Tongue (tissue), 2 donors: ENCODE measurements around the gene NAALADL2. TPM values are rescaled to one million over a fixed set of nuclear protein-coding genes. Genes with fewer than 3 reads are reported as not detected.
"Not testable (repeated sequence)": the region's sequence is repeated elsewhere in the genome, so short reads cannot be mapped to it uniquely, and the experiment has no call there.

Experiments
- DNase-seq: peaks from one replicate; pipeline ENCODE4 v3.0.0-alpha.2; 2015
- total RNA-seq: library from RNA; depleted of rRNA; stranded (reverse); fragments of >200 nt; gene quantifications from one replicate; pipeline ENCODE4 v1.2.3, GENCODE V29; 2014

Gene NAALADL2
- total RNA-seq, 1 donor from 2014 or later, result 76.0 TPM

DNA sequence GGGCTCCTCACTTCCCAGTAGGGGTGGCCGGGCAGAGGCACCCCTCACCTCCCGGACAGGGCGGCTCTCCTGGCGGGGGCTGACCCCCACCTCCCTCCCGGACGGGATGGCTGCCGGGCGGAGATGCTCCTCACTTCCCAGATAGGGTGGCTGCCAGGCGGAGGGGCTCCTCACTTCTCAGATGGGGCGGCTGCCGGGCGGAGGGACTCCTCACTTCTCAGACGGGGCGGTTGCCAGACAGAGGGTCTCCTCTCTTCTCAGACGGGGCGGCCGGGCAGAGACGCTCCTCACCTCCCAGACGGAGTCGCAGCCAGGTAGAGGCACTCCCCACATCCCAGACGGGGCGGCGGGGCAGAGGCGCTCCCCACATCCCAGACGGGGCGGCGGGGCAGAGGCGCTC is 273.6 kb downstream of the NAALADL2 start:
- not testable (repeated sequence) for DNase-seq

DNA sequence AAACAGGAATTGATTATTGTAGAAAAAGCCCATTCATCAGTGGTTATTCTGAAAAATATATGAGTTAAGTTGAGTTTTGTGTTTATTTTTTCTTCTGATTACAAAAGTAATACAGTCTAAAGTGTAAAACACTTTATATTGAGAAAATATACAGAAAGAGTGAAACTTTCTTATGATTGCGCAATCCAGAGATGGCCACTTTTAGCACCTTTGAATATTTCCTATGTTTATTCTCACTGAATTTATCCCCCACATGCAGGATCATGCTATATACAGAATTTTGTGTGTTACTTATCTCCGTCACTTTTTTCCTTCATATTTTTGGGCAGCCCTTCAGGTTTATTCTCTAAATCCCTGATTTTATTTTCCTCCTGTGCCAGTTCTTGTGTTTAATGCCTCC is 285.2 kb downstream of the NAALADL2 start:
- no peak for DNase-seq

DNA sequence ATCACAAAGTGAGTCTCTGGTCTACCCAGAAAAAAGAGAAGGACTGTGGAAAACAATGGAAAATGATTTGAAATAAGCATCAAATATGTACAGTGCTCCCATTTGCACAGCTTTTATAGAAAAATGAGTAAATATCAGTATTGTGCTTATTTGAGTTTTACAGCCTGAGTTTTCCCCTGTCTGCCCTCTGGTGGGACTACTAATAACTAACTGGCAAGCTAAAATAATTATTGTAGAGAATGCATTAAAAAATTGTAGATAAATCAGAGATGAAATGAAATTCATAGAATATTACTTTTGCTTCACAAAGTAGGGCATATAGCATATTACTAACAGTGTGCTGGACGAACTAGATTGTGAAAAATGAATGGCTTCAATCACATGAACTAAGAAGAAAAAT is 287.1 kb downstream of the NAALADL2 start:
- DNase-seq, result peak; percentile 23

DNA sequence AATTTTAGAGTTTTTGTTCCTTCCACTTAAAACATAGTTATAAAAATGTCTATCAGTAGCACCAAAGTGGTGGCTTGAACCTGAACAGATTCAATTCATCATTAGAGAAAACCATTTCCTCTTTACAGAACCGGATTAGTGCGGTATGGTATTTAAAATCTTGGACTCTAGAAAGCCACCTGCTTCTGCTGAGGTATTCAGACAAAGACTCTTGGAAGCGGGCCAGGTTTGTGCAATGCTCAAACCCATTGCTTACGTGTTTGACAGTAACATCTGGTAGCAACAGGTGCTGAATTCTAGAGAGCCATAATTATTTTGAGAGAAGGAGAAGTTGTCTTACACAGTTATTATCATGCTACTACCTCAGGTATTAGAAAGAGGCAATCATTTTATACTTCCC is 290.5 kb downstream of the NAALADL2 start:
- DNase-seq, result peak; percentile 92

DNA sequence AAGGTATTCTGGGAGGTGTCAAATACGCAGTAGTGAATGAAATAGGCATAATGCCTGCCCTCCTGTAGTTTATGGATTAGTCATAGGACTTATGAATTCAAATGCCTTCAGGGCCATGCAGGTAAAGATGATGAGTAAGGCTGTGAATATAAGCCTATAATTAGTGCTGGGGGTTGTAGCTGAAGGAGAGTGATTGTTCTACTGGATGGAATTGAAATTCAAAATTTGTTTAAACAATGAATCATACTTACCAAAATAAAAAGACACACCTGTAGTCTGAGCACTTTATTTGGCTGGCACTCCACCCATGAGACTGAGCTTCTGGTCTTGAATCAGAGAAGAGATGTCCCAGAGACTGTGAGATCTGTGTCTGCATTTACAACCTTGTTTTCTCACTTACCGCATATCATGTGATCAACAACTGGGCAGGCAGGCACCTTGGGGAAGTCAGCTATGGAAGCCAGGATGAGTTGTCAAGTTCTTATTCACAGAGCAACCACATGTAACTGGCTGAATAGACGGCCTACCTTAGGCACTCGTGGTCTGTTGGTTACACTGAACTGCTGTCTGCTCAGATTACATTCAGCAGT is 291.8 kb downstream of the NAALADL2 start:
- peak; percentile 2 for DNase-seq

DNA sequence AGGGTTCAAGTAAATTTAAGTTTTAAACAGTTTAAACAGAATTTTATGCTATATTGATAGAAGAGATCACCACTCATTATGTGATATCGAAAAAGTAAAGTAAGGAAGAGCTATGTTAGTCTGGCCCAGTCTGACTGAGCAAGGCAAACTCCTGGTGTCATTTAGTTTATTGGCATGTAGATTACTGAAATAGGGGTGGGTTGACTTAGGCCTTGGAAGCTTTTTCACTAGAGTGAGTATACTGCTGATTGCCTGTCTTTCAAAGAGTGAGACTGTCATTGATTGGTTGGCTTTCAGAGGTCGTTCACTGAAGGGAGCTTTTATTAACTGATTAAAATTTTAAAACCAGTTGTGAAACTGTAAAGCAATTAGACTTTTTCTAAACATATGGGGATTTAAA is 294.5 kb downstream of the NAALADL2 start:
- no peak for DNase-seq

DNA sequence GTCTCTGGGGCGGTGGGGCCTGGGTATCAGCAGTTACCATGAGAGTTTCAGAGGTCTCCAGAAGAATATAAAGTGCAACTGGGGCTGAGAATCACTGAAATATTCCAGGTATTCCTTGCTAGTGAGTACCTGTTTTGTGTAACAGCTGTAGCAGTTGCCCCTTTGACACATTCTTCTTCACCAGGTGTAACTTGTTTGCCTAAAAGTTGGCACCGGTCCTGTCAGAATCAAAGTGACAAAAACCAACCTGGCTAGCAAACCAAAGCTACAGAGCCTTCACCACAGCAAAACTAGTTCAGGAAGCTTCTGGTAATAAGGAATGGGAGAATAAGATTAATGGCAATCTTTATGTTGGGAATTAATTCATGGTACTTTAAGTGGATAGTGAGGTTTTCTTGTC is 296.0 kb downstream of the NAALADL2 start:
- DNase-seq, result no peak

DNA sequence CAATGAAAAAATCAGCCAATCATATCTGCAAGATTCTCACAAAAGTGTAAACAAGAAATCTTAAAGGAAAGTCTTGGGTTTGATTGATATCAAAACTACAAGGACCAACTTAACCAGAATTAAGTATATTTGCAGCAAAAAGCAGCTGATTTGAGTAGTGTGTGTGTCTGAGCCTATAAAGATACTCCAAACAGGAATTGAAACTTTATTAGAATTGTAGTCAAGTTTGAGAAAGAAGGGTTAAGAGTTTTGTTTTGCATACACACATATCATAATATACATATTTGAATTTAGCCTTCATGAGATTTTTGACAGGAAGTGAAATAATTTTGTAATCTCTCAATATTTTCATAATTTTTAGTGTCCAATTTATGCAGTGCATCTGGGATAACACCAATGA is 300.1 kb downstream of the NAALADL2 start:
- DNase-seq, result no peak

DNA sequence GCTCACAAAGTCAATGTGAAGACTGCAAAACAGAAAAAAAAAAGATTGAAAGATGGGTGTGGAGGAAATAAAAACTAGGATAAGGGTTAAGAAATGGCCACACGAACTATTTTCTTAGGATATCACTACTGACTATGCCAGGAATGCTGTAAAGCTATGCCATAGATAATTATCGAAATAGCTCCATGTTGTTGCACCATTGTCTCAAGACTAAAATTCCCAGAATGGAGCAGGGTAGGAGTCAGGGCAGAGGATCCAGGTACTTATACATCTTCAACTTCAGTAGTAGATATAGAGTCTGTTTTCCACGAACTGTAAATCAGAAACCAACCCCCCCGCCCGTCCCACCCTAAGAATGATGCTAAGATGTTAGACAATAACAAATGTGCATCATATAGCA is 302.2 kb downstream of the NAALADL2 start:
- no peak for DNase-seq

DNA sequence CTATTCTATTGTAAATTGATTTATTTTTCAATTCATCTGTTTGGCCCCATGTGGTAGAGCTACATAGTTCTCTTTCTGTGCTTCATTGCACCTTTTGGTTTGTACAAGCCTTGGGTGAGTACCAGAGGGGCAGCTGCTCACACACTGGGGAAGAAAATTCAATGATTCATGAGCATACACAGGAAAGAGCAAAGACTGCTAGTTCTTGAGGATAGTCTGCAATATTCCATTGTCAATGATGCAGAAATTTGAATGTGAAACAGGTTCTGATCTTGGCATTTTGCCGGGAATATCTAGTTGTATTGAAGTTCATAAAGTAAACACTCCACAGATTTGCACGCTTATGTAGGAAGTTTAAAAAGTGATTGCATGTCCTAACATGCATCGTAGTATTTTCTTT is 304.6 kb downstream of the NAALADL2 start:
- peak; percentile 35 for DNase-seq

DNA sequence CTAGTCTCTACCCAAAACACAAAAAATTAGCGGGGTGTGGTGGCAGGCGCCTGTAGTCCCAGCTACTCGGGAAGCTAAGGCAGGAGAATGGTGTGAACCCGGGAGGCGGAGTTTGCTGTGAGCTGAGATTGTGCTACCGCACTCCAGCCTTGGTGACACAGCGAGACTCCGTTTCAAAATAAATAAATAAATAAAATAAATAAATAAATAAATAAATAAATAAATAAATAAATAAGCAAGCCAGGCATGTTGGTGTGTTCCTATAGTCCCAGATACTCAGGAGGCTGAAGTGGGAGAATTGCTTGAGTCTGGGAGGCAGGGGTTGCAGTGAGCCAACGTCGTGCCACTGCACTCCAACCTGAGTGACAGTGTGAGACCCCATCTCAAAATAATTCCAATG is 314.0 kb downstream of the NAALADL2 start:
- not testable (repeated sequence) for DNase-seq

DNA sequence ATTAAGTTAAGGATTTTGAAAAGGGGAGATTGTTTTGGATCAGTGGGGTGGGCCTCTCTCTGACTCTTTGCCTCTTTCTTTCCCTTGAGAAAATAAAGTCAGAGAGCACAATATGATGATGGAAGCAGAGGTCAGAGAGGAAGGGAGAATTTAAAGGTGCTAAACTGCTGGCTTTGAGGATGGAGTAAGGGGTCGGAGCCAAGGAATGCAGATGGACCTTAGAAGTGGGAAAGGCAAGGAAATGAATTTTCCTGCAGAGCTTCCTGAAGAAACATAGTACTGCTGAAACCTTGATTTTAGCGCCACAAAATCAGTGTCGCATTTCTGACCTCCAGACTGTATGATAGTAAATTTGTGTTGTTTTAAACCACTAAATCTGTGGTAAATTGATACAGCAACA is 317.4 kb downstream of the NAALADL2 start:
- DNase-seq, result no peak

DNA sequence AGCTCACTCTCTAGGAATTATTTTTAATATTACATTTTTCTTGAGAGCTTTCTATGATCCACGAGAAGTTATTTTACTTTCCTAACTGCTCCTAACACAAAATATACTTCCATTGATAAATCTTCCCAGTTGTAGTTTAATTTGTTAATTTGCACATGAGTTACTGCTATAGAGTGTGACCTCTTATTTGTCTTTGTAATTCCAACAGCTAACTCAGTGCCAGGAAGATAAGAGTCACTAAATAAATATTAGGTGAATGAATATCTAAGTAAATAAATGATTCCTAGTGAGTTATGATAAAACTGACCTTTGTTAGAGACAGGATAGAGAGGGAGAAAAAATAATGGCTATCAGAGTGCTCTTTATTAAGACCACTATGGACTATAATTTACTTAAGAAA is 319.9 kb downstream of the NAALADL2 start:
- no peak for DNase-seq

DNA sequence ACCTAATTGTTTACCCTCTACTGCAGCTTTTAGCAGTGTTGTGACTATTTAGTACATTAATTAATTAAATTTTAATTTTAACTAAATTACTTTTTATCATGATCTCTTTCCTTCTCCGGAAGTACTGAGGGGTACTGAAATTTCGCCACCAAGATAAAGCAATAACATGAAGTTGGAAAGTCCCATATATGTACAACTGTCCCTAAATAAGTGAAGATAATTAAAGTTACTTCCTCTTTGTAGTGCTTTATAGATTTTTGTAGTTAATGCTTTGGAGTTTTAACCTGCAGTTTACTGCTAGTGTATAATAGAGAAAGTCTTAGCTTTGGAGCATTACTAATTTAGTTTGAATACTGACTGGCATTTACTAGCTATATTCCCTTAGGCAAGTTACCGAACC is 325.3 kb downstream of the NAALADL2 start:
- DNase-seq, result no peak

DNA sequence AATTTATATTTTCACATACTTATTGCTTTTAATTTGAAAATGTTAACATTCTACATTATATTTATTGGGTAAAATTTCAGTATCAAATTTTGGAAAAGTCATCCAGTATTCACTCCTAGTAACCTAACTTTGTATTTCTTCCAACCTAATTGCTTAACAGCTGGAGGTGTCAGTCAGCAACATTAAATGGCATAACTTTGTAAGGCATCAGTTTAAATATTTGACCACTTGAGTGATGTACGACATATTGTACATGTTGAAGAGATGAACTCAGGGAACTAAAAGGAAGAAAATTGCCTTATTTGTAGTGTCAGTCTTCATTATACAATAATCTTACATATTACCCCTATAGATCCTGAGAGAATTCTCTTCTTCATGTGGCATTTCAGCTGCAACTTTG is 326.8 kb downstream of the NAALADL2 start:
- DNase-seq, result no peak

DNA sequence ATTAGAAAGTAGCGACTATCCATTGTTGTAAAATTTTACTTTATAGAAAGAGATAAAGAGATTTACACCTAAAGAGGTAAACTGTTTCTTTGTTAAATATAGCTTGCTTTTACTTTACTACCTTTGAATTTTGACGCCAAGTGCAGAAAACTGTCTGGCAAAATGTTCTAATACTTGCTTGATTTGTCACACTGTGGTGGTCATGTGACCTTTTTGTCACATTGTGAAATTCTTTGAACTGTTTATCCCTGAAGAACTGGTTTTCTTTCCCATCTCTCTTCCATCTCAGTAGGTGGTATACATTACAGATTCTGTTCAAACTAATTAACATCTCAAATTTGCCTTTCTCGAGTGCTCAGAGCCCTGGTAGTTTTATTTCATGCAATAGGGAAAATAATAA is 327.4 kb downstream of the NAALADL2 start:
- no peak for DNase-seq

DNA sequence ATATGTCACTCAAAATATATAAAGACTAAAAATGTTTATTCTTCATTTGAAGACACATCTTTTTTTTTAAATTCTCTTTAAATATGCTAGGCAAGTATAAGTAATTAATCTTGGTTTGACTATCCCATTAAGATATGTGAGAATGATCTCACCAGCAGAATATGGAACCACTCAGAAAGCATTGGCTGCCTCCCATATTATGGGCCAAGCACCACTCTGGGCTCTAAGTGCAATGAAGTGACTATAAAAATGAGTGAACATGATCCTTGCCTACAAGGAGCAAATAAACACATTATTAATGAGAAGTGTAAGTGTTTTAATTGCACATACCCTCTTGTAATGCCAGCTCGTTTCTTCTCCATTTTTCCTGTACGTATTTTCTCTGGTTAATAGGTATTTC is 328.5 kb downstream of the NAALADL2 start:
- no peak for DNase-seq

DNA sequence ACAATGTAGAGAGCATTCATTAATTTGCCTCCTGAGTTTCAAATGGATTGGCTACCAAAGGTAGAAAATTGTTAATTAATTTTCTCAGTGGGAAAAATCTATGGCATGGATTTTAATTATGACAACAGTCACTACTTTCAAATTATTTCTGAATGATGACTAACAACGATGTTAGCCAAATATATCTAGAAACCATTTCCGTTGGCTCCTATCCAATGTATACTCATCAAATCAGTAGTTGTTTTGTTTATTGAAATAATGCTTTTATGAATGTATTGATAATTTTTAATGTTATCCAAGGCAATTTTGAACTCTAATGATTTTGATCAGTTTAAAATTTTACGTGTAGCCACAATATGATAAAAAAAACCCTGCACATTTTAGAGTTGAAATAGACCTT is 333.4 kb downstream of the NAALADL2 start:
- no peak for DNase-seq

DNA sequence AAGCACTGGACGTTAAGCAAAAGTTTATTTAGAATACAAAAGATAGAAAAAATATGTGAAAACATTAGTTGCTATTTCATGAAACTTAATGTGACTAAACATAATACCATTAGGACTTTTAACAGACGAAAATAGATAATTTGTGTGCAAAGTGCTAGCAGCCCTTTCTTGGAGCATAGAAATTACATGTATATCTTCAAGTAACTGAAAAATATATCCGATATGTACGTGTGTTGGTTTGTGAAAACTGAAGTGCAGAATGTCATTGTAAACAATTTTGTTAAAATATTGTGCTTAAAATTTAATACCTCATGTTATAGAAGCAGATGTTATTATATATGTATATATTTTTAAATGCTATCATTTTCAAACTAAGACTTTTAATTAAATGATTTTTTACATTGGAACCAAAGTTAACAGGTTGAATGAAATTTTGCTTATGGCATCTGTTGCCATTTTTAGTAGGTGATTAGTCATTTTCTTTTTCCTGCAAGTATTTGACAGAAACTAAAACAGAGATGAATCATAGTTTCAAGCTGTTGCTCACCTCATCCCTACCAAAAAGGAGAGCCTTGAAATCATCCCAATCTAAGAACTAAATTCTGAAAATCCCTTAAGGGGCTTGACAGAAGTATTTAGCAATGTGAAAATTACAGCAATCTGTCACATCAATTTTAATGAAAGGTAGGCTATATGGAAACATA is 334.8 kb downstream of the NAALADL2 start:
- DNase-seq, result no peak

DNA sequence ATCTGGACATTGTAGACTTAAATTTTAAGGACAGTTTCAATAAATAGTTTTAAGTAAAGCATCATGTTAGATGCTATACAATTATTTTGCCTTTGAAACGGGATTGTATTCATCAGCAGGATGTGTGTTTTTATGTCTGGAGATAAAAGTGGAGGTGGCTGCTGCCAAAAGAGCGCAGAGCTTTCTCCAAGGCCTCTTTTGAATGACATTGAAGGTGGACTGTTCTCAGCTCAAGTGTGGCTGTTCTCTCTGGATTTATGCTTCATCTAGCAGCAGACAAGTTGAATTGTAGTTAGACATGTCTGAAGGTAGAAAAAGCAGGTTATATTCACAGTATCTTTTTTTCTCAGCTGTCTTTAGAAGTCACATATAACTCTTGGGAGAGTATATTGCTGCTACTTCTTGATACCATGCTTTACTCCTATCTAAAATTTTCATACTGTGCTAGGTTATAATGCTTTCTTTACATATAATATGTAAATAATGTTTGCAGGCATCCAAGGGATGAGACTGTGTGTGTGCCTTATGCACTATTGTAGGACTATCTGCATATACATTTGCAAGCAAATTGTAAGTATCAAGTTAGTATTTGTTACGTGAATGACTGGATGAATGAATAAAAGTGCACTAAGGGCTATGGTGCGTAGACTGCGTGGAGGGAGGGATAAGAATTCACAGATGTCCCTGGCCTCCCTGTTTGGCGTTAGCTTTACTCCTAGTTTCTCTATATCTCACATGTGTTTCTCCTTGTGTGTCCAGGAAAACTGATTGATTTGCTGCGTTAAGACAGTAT is 340.1 kb downstream of the NAALADL2 start:
- DNase-seq, result peak; percentile 28

DNA sequence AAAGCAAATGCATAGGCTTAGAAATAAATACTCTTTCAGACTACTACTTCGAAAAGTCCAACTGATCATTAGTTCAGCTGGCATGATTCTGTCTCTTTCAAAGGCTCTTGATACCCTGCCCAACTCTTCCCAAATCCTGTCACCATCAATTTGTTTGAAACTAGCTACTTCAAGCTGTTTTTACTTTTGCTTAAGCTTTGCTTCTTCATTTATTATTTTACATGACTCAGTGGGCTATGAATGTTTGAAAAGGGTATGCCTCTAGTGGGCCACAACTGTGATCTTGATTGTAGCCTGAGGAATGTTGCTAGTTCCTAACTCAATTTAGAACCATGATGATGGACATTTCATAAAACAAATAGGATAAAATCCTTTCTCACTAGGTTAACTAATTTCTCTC is 340.8 kb downstream of the NAALADL2 start:
- no peak for DNase-seq

DNA sequence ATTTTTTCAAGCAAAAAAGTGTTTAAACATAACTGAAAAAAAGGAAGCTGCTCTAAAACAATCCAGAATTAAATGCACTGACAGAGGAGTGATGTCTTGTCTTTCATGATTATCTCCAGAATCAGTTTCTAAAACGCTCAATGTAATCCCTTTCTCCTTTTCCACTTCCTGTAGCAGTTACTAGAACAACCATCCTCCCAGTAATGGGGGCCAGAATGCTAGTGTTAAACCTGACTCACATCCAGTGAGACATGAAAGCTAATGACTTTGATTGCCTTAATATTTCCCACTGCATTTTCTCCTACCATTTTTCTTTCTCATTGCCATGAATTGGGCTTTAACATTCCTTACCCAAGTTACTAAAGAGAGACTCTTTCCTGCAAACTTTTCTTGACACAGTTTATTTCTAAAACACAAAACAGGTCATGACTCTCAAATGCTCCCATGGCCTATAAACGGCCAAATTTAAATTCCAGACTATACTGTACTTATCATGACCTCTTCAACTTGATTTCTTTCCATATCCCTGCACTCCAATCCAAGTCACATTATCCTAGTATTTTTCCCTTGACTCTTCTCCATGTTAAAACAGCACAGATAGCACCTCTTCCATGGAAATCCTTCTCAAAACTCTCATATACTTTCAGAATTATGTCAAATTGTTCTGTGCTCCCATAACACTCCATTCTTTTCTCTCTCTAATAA is 341.4 kb downstream of the NAALADL2 start:
- no peak for DNase-seq

DNA sequence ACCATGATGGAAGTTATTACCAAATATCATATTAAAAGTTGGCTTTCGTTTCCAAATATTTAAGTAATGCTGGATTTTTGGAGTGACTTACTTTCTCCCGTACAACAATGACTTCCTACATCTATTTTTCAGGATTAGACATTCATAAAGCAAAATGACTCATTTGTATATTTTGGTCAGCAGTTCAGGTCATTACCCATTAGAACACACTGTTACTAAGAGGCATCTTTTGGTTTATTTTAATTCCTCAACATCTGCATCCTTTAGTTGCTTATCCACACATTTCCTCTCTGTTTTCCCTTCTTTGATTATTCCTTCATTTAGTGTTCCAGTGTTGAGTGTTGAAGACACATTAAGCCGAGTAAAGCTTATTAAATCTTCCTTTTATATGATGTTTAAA is 348.2 kb downstream of the NAALADL2 start:
- DNase-seq, result no peak
